H1 (cell line): ENCODE data around the gene NTPCR. TPM values are rescaled to one million over a fixed set of nuclear protein-coding genes. Genes with fewer than 3 reads are reported as not detected.

Experiments
- CHD2 ChIP-seq: IDR thresholded peaks from 2 replicates; pipeline ENCODE4 v1.6.1; 2012; ENCODE audit warnings: low read length, improper control_type of control experiment
- CTBP2 ChIP-seq: IDR thresholded peaks from 2 replicates; pipeline ENCODE4 v1.7.0; 2011; ENCODE audit warnings: borderline replicate concordance, mild to moderate bottlenecking, moderate library complexity, mixed read lengths, low read length; ENCODE audit not compliant: insufficient read depth, insufficient read length
- HDAC2 ChIP-seq, 2 experiments: fragments of 300-600 bp in 1 of 2; sonication (generic) in 1 of 2; IDR thresholded peaks; 2 replicates each; pipeline ENCODE4 v1.6.1; 2011 to 2012; ENCODE audit warnings: low read depth in 2 of 2, low read length in 2 of 2, mild to moderate bottlenecking in 2 of 2, moderate library complexity in 2 of 2, borderline replicate concordance in 1 of 2, inconsistent platforms in 1 of 2
- RAD21 ChIP-seq, 2 experiments: IDR thresholded peaks in 1 of 2; conservative IDR thresholded peaks in 1 of 2; 2 replicates each; pipeline ENCODE4 v1.6.1; 2011; ENCODE audit warnings: low read depth in 2 of 2, low read length in 2 of 2, improper control_type of control experiment in 1 of 2, inconsistent platforms in 1 of 2, mild to moderate bottlenecking in 1 of 2, moderate library complexity in 1 of 2
- SIRT6 ChIP-seq: IDR thresholded peaks from one replicate; pipeline ENCODE4 v1.7.1; 2012; ENCODE audit warnings: low read length, inconsistent platforms
- SIX5 ChIP-seq: IDR thresholded peaks from 2 replicates; pipeline ENCODE4 v1.6.1; 2011; ENCODE audit warnings: mild to moderate bottlenecking, low read depth, low read length
- polyA plus RNA-seq, 7 experiments: library from polyadenylated mRNA; depleted of rRNA in 3 of 7; stranded (reverse) in 5 of 7; unstranded in 2 of 7; fragments of >200 nt in 5 of 7; fragments of 200-250 nt in 2 of 7; gene quantifications; 1 replicate in 5 of 7; 2 replicates in 1 of 7; 4 replicates in 1 of 7; pipeline versions ENCODE4 v1.2.1 to v1.2.3, GENCODE V29; 2011 to 2013; ENCODE audit warnings: missing spikeins in 2 of 7, mixed read lengths in 2 of 7
- total RNA-seq: library from RNA; stranded (reverse); fragmentation: NEBNext Ultra II Directional; extraction: Animal tissue kit (Norgen Biotek cat#: 25700); gene quantifications from 2 replicates; pipeline ENCODE4 v1.2.1, GENCODE V29; 2021

The NTPCR gene
- total and polyA plus RNA-seq, 2 of the 8 experiments (the other 6 are each of a cell fraction or from before 2014, with no cell fraction given): 22.6 to 73.1 TPM

GRCh38 chr1:232992227-232992626 is 41.8 kb downstream of the NTPCR start (continued):
- TF ChIP-seq CTBP2 (no peak), SIX5 (no peak), RAD21 (IDR thresholded peaks at IDR 0.05 in 1 of 2, conservative IDR thresholded peaks at IDR 0.05 in 1 of 2; ENCODE audit: low read depth in 2 of 2, low read length in 2 of 2) (no peak), SIRT6 (no peak), CHD2 (no peak), HDAC2 (IDR thresholded peaks at IDR 0.05; ENCODE audit: borderline replicate concordance in 1 of 2, low read depth in 2 of 2, low read length in 2 of 2) (no peak)
